Suppressor macrophage (primary cell): ENCODE measurements around the gene CAPZA1.
"Not testable (repeated sequence)": the region's sequence is repeated elsewhere in the genome, so short reads cannot be mapped to it uniquely, and the experiment has no call there.

Source experiments
- DNase-seq, 4 experiments: peaks; one replicate each; pipeline ENCODE4 v3.0.0-alpha.2; 2020 to 2022
- total RNA-seq, 17 experiments: gene quantifications; one replicate each; lab custom pipeline; 2026; ENCODE audit warnings: mixed read lengths in 6 of 17, inconsistent platforms in 3 of 17; lab: John Stamatoyannopoulos, UW

The CAPZA1 gene
- total RNA-seq, result 235 to 729 (median 488) reads per million in 17 experiments

DNA sequence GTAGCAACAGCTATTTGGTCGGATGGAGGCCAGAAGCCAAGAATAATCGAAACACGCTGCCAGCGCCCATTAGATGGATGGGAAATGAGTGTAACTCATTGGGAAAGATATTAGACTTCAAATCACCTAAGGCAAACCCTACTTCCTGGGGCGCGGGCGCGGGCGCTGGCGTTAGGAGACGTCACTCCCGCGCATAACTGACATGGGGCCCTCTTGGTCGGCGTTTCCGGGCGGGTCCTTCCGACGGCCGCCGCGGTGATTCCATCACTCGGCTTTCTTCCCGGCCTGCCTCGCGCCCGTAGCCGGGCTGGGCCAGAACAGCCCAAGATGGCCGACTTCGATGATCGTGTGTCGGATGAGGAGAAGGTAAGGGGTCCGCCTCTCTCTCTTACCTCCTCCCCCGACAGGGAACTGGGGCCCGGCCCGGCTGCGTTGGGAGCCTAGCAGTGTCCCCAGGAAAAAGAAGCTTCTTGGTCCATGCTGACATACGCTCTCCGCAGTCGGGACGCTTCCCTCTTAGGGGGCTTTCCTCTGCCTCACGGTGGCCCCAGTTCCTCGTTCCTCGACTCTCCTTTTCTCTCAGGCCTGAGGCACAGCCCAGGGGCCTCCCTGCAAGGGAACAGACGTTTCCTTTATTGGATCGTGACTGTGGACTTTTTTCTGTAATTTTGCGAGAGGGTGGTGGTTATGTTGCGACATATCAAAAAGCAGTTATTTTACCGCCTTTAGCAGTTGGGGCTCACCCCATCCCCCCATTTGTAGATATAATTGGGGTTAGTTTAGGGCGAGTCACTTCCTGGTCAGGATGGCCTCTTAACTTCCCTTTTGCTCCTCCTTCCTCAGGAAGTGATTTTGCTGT is at the start of gene CAPZA1:
TSS of gene CAPZA1 (plus strand) at position 315 of the 859 bp plus-strand sequence. CDS start at position 328, 13 bp downstream.
- DNase-seq, result peak; percentile 96 to 98 (median 97)

DNA sequence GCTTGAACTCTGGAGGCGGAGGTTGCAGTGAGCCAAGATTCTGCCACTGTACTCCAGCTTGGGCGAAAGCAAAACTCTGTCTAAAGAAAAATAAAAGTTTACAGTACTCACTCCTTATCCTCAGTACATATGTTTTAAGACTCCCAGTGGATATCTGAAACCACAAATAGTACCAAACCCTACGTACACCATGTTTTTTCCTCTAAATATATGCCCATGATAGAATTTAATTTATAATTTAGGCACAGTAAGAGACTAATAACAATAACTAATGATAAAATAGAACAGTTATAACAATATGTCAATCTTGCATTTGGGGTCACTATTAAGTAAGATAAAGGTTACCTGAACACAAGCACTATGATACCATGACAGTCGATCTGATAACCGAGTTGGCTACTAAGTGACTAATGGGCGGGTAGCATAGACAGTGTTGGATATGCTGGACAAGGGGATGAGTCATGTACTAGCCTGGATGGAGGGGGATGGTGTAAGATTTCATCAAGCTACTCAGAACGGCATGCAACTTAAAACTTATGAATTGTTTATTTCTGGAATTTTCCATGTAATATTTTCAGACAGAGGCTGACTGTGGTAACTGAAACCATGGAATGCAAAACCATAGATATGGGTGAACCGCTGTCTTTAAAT is 44.4 kb upstream of the CAPZA1 start:
- no peak for DNase-seq

DNA sequence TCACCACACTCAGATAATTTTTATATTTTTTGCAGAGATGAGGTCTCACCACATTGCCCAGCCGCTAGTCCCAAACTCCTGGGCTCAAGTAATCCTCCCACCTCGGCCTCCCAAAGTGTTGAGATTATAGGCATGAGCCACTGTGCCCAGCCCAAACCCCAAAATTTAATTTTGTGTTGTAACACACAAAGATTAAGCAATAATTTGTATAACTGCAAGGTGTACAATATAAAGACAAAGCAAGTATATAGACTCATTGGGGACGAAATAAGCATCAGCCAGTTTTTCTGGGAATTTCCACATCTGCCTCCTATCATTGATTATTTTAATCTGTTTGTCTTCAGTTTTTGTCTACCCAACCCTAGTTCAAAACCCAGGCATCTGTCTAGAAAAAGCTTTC is 43.4 kb upstream of the CAPZA1 start:
- no peak for DNase-seq

DNA sequence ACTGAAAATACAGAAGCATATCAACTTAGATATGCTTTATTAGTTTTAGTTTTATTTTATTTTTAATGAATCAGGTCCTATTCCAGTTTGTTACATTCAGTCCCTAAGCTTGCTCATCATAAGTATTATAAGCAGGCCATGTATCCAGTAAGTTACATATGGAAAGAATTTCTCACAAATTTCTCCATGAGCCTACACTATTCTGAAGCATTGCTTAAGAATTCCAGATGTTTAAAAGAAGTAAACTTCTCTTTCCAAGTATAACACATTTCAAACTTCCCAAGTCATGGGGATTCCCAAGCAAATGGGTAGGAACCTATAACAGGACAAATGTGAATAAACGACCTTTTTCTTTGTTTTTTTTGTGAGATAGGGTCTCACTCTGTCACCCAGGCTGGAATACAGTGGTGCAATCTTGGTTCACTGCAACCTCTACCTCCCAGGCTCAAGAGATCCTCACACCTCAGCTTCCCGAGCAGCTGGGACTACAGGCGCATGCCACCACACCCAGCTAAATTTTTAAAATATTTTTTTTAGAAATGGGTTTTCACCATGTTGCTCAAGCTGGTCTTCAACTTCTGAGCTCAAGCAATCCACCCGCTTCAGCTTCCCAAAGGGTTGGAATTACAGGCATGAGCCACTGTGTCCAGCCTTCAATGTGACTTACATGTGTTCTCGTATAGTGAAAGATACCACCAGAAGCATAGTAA is 39.7 kb upstream of the CAPZA1 start:
- DNase-seq, result no peak

DNA sequence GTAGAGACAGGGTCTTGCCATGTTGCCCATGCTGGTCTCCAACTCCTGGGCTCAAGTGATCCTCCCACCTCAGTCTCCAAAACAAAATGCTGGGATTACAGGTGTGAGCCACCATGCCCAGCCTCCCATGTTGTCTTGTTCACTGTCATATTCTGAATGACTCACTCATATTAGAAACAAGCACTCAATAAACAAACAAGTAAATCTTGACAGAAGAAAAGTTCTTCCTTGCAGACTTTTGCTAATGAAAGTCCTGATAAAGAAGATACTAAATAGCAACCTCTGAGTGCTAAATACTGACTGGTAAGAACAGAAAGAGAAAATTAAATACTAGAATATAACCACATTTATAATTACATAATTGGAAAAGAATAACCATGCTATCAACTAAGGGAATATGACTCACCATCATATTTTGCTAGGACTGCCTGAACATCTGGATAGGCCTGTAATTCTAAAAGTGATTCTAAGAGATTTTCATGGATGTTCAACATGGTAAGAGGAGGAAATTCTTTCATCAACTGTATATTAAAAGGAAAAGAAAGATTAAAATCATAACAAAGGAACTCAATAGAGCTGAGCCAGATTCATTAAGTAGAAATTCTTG is 37.9 kb upstream of the CAPZA1 start:
- no peak for DNase-seq

DNA sequence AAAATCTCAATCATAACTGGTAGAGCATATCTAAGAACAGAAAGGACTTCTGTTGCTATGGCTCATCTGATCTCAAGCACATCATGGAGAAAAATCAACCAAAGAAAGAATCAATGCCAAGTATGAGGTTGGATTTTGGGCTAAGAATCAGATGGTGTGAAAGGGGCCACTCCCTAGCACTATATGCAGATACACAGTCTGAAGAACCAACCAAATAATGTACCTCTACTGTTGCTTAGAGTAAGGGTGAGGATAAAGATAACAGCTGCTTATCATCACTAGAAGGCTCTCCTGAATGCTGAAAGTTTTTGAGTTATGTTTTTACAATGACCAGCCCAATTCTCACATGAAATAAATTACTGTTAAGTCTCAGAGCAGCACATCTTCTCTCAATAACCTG is 36.3 kb upstream of the CAPZA1 start:
- no peak for DNase-seq

DNA sequence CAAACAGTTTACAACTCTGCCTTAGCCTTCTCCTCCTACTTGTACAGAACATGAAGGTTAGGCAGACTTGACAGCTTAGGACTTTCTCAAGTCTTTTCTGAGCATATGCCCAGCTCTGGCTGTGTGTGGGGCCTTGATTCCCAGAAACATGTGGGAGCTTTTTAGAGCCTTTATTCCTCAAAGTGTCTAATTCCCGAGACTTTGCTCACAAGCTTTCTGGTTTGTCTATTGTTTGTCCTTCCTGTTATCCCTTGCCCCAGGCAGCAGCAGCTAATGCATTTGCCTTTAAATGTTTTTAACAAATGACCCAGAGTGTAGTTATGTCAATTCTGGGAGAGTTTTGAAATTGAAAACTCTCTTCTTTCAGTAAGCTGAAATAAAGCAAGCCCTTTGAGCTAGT is 29.9 kb upstream of the CAPZA1 start:
- DNase-seq, result no peak

DNA sequence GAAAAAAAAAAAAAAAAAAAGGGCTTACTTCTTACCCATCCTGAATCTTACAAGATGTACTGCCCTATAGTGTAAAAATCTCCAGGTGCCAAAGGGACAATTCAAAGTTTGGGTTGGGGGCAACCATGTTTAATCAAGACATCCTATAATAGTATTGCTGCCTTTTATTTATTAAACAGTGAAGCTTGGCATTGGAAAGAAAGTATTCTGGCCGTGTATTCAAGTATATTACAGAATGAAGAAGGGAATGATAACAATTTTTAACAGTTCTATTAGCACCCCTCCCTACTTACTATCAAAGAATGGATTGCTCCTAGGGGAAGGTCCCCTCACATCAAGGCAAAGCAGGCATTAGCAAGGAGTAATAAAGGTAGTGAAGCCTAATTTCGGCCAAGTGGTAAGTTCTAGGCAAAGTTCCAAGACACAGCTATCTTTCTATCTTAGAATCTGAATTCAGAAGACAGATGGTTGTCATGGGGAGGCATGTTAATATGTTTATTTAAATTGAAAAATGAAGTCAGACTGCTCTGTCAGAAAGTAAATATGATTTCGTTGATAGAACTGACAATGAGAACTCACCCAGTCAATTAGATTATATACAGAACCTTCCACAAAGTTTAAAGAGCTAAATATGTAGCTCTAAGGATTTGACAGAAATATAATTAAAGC is 25.3 kb upstream of the CAPZA1 start:
- no peak for DNase-seq

DNA sequence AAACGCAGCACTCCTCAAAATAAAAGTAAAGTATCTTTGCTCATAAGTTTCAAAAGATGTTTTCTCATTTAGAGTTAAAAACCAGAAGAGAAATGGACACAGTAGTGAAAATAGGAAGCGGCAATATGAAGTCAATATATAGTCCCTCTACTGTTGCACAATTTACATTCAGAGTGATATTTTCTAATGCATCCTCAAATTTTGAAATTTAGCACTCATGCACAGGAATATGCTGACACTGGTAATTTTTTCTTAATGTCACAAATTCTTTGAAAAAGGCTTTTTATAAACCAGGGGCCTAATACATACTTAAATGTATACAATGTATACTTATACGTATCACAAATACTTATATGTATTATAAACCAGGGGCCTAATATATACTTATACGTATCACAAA is 20.2 kb upstream of the CAPZA1 start:
- DNase-seq, result peak in 2 of 4 experiments; percentile 65 to 72

DNA sequence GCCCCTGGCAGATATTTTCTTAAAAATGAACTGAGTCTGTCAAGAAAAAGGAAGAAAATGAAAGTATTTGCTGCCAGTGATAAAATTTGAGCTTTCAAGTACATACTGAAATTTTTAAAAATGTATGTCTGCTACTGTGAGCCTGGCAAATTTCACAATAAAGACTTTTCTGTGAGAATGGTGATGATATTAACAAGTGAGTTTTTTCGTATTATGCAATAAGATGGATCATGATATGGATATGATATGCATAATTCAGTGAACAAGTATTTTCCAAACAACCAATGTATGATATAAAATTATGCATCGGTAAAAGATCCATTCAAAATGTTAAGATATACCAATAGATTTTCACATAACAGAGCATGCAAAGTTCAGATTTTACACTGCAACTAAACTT is 16.6 kb upstream of the CAPZA1 start:
- DNase-seq, result no peak

DNA sequence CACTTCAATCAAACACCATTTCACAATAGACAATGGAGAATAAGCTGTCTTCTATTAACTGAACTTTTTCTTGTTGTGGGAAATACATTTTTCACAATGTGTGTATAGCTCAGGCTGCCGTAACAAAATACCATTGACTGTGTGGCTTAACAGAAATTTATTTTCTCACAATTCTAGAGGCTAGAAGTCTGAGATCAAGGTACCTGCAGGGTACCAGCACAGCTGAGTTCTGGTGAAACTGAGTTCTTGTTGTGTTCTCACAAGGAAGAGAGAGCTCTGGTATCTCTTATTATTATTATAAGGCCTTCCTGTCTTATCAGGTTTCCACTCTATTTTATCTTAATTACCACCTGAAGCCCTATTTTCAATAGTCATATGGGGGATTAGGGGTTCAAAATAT is 16.1 kb upstream of the CAPZA1 start:
- no peak for DNase-seq

DNA sequence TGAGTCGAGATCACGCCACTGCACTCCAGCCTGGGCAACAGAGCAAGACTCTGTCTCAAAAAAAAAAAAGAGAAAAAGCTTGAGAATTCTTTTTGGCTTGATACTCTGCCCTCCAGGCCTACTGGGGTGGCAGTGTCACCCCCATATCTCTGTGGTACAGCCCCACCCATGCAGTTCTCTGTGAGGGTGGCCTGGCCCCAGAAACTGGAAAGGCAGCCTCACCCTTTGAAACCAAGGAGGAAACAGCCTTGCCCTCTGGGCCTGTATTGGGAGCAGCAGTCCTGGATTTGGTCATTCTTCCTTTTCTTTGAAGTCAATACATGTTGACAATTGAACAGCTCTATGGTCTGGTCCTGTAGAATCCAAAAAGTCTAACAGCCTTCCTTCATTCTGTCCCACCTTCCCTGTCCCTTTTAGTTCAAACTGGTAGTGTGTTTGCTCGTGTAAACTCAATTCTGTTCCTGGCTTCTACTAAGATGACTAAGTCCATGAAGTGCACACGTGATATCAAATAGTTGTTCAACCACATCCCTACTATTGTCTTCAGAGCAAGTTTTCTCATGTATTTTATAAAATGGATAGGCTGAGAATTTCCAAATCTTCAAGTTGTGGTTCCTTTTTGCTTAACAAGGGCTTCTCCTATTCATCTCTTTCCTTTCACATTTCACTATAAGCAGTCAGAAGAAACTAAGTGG is 13.9 kb upstream of the CAPZA1 start:
- DNase-seq, result no peak

DNA sequence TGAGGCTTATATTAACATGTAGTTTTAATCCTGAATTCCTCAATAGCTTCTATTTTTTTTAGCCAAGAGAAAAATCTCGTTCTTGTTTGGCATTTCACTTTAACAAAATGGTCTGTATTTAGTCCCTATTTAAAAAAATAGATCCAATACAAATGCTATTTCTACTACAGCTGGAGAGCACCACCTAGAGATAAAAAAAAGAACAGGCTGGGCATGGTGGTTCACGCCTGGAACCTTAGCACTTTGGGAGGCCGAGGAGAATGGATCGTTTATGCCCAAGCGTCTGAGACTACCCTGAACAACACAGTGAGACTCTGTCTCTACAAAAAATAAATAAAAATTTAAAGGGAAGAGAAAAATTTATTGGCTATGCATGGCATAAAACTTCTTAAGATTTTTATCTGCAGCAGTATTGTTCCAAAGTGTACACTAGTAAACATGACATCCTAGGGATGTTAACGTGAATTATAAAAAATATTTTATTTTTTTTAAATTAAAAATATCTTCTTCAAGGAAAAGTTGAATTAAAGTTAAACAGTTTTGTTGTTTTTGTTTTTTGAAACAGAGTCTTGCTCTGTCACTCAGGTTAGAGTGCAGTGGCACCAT is 5.1 kb upstream of the CAPZA1 start:
- DNase-seq, result peak; percentile 41 to 60 (median 52)

DNA sequence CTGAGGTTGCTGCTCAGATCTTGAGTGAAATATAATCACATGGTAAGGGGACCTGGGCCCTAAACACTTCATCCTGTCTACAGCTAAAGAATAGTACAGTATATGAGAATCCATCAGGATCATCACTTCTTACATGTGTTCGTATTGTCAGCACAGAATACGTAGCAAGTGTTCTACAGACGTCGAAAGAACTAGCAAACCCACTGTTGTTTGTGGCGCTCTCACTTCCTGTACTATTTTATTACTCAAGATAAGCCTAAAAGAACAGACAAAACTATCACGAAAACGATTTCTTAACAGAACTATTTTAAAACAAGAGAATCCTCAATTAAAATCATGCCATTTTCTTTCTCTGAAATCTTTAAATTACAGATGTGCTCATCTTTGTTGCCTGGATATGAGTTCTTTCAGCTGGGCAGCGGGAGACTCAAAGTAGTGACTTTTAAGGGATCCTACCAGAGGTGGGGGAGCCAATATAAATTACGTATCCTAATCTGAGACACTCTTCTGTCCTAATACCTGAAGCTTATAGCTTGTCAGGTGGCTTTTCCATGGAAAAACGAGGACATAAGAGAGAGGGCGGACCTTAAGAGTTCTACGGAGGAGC is 1.4 kb upstream of the CAPZA1 start:
- peak; percentile 47 to 74 (median 62) for DNase-seq

DNA sequence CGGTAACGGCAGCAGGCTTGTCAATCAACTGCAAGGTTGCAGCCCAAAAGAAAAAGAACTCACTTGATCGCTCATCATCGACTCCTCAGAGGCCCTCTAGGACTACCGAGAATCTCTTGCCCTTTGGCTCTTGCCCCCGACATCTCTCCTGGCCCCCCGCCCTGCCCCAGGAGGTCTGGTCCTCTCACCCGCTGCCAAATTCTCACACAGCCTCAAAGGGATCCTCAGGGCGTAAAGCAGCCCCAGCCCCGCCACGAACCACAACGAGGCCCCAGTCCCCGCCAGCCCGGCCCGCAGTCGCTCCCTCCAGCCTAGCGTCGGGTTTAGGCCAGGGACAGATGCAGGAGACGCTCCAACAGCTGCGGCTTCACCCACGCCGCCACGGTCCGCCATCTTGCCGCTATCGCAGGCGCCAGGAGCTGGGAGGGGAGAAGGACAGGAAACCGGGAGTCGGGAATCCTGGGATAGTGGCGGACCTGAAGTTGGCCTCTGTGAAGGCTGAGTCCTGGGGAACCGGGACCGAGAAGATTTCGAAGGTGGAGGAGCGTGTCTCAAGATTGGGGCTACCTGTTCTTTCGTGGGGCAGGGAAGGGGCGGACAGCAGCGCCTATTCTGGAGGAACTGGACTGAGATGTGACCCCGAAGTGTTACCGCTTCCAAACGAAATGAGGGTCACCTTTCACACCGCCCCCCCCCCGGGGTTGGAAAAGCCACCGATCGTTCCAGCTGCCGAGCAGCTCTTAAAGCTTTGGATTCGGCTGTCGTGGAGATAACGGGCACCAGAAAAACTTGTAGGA is 713 bp upstream of the CAPZA1 start, which contains the start of gene ST7L:
TSS of gene ST7L (minus strand) at position 421 of the 797 bp plus-strand sequence. CDS start at position 393, 28 bp downstream.
- DNase-seq, result peak; percentile 66 to 87 (median 76)

DNA sequence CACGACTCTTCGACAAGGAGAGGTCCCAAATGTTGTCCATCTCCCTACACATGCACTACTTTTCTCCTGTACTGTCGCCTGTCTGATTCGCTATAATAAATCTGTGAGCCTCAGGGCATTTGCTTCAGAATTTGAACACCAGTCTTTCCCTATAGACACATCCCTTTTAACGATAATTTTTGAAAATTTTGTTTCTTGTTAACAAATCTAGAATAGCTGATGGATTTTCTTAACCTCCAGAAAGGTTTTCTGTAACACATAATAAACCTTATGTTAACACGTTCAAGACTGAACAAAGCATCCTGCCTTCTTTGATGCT is 704 bp downstream of the CAPZA1 start:
- no peak for DNase-seq

DNA sequence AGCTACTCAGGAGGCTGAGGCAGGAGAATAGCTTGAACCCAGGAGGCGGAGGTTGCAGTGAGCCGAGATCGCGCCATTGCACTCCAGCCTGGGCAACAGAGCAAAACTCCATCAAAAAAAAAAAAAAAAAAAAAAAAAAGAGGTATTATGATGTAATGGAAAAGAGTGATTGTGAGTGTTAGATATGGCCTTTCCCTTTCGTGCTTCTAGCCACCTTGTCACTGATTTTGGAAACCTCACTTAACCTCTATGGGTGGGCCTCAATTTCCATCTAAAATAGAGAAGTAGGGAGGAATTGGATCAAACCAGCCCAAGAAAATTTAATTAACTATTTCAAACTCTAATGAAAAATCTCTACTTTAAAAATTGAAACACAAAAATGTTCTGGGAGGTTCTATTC is 4.9 kb downstream of the CAPZA1 start:
- not testable (repeated sequence) for DNase-seq

DNA sequence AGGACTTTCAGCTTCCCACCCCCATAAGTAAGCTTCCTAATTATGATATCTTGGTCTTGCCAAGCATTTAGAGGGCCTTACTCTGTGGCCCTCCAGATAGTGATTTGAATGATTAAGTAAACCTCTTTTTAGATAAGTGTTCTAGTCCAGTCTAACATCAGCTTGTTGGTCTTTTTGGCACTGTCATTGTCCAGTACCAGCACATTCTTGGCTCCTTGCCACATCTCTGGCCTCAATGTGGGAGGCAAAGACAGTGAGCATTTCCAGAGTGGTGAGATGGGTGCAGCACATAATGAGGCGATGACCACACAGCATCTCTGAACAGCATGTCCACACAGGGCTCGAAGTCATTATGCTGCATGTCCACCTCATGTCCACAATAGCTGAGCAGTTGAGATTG is 6.1 kb downstream of the CAPZA1 start:
- DNase-seq, result peak; percentile 47 to 72 (median 56)

DNA sequence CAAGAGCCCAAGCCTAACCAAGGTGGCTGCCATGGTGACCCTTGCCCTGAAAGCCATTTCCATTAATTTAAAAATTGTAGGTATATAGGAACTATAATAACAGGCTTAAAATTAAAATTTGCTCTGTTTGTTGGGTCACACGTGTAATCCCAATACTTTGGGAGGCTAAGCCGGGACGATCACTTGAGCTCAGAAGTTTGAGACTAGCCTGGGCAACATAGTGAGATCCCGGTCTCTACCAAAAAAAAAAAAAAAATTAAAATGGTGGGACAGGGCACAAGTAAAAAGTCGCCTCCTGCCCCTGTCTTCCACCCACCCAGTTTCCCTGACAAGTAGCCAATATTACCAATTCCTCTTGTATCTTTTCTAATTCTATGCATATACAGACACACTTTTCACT is 6.6 kb downstream of the CAPZA1 start:
- no peak for DNase-seq

DNA sequence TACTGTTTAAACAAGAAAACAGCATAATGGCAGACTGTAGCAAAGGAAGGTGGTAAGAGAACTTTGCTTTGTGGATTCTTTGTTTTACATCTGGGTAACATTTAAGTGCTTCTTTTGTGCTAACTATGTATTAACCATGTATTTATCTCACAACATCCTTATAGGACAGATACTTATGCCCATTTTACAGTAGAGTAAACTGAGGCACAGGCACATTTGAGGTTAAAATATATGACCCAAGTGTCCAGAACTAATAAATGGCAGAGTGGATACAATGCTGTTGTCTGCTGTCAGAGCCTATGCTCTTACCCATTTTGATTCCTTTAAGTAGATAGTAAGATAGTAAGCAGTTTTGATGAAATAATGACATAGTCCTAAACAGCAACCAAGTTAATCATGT is 7.3 kb downstream of the CAPZA1 start:
- no peak for DNase-seq
